Epidermal melanocyte (primary cell): ENCODE results near the gene NBAS.
"Not testable (repeated sequence)": the region's sequence is repeated elsewhere in the genome, so short reads cannot be mapped to it uniquely, and the experiment has no call there.

Experiments
- DNase-seq: peaks from one replicate; pipeline ENCODE4 v3.0.0; 2011; ENCODE audit warnings: low spot score; ENCODE audit not compliant: insufficient read length

NBAS gene

GRCh38 chr2:15471606-15472005 is 89.5 kb downstream of the NBAS start:
- no peak for DNase-seq

- DNase-seq: no peak
These were observed 101.0 kb downstream of the NBAS start for GRCh38 chr2:15460112-15460620.

GRCh38 chr2:15458277-15458676 is 102.9 kb downstream of the NBAS start:
- no peak for DNase-seq

GRCh38 chr2:15457868-15458267 is 103.3 kb downstream of the NBAS start:
- no peak for DNase-seq

DNA sequence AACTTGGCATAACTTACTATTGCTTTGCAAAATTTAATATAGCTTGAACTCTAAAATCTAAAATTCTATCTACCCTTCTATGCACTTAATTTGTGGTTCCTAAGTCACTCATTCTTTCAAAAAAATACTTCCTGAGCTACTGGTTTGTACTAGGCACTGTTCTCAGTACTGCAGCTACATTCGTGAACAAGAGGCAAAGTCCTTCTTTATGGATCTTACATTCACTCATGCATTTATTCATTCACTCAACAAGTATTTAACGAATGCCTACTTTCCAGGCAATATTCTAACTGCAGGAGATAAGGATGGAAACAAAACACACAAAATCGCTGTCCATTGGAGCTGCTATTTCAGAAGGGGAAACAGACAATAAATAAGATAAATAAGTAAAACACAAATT is 104.8 kb downstream of the NBAS start:
- no peak for DNase-seq

GRCh38 chr2:15450808-15451207 is 110.3 kb downstream of the NBAS start:
- no peak for DNase-seq

DNA sequence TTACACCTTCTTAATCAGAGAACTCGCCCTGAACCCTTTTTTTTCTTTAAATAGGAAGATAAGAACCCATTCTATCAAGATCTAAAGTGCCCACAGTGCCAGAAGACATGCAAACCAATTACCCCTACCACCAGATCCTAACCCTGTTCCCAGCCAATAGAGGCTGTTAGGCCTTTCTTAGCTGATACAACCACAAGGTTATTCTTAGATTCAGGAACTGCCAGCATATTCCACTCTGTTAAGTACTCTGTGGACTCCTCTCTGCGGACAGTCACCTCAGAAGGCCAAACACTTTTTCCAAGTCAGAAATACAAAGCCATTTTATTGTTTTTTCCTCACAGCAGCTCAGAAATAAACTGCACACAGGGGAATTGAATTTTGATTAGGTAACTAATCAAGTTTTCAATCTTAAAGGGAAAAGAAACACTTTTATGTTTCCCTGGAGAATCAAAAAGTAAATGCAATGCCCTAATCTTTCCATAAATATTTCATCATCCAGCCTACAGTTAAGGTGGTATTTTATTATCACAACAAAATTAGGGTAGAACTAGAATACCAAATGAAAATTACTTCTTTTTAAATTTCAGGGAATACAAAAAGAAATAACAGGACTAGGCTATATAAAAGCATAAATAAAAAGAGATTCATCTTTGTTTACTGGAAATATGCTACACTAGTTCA is 111.4 kb downstream of the NBAS start:
- DNase-seq: no peak

GRCh38 chr2:15448250-15448839 is 112.8 kb downstream of the NBAS start:
- no peak for DNase-seq

DNA sequence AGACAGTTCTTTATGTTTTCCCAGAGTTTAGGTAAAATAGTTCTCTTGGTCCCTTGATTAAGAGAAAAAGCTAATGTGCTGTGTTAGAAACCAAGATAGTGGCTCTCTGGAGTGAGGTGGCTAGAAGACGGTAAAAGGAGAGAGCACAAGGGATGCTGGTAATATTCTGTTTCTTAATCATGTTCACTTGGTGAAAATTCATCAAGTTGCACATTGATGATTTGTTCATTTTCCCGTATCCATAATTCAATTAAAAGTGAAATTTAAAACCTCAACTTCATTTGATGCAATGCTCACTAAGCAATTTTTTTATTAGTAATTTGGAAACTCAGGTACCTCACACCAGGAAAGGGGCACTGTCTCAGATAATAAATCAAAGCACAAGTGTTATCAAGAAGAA is 113.8 kb downstream of the NBAS start:
- no peak for DNase-seq

- no peak for DNase-seq
These were observed 114.2 kb downstream of the NBAS start for GRCh38 chr2:15446961-15447360.

DNA sequence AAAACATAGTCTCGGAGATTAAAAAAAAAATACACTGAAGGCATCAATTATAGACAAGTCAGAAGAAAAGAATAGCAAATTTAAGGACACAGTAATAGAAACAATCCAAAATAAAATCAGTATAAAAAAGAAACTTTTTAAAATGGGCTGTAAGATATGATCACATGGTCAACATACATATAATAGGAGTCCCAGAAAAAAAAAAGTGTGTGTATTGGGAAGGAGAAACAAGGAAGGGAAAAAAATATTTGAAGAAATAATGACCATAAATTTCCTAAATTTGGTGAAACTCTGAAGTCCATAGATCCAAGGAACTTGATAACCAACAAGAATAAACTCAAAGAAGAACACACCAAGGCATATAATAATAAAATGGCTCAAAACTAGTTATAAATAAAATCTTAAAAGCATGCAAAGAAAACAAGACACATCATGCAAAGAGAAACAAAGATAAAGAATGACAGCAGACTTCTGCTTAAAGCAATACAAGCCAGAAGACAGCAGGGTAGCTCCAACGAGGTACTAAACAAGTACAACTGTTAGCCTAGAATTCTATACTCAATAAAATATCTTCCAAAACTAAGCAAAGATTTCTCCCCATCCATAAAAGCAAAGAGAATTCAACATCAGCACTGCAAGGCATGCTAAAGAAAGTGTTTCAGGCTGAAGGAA is 115.1 kb downstream of the NBAS start:
- DNase-seq: no peak

GRCh38 chr2:15439768-15440524 is 121.2 kb downstream of the NBAS start:
- not testable (repeated sequence) for DNase-seq

DNA sequence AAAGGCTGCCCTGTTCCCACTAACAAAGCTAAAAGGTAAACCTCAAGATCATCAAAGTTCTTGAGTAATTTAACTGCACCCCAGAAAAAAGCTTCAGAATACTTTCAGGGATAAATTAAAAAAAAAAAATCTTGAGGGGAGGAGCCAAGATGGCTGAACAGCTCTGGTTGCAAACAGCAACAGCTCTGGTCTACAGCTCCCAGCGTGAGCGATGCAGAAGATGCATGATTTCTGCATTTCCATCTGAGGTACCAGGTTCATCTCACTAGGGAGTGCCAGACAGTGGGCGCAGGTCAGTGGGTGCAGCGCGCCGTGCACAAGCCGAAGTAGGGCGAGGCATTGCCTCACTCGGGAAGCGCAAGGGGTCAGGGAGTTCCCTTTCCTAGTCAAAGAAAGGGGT is 121.8 kb downstream of the NBAS start:
- not testable (repeated sequence) for DNase-seq

- DNase-seq: no peak
These were observed 124.9 kb downstream of the NBAS start for GRCh38 chr2:15436195-15436594.

DNA sequence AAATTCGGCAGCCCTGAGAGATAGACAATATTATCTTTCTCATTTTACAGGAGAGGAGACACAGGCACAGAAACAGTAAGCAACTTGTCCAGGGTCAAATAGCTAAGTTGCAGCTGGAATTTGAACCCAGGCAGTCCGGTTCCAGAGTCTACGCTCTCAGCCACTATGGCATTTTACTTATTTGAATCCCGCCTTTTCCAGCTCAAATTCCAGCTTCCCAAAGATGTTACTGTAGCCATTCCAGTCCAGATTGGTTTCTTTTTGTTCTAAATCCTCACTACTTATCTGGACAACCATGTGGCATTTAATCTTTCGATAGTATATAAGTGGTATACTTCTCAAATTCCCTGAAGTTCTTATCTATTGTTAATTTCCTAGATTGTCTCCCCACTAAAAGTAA is 125.7 kb downstream of the NBAS start:
- DNase-seq: no peak

- DNase-seq: no peak
These were observed 128.4 kb downstream of the NBAS start for GRCh38 chr2:15432642-15433256.

- no peak for DNase-seq
These were observed 132.1 kb downstream of the NBAS start for GRCh38 chr2:15429032-15429431.

DNA sequence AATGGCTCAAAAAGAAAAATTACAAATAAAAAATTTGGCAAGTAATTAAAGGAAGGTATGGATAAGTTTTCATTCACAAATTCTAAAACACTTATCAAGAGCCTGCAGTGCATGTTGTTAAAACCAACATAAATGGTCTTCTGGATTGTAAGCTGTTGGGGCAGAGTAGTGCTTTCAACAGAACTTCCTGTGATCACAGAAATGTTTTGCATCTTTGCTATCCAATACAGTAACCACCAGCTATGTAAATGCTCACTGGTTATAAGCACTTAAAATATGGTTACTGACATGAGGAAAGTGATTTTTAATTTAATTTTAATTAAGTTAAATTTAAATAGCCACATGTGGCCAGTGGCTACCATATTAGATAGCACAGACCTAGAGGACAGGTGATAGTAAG is 133.1 kb downstream of the NBAS start:
- DNase-seq: no peak

GRCh38 chr2:15426606-15427005 is 134.5 kb downstream of the NBAS start:
- DNase-seq: no peak

DNA sequence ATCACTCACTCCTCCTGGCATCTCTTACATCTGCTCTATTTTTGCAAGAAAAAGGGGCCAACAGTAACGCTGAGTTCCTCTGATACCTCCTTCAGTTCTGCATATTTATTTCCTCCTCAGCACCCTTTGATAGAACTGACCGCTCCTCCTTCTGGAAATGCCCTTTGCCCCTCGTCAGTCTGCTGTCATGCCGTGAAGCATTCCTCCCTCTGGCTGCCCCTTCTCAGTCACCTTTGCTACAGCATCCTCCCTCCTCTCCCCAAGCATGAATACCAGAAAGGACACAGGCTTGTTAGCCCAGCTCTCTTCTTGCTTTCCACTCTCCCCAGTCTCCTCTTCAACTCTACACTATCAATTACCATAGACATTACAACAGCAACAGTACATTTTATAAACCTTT is 135.4 kb downstream of the NBAS start:
- DNase-seq: no peak

GRCh38 chr2:15421753-15422152 is 139.4 kb downstream of the NBAS start:
- DNase-seq: no peak
